Endodermal cell (in vitro differentiated cells): ENCODE data around the gene C11orf54. TPM values are rescaled to one million over a fixed set of nuclear protein-coding genes. Genes with fewer than 3 reads are reported as not detected.

Experiments
- DNase-seq: peaks from one replicate; pipeline ENCODE4 v3.0.0-alpha.2; 2017
- H3K27ac ChIP-seq: 2 replicates; pipeline ENCODE4 v1.5.1; 2013; ENCODE audit warnings: mild to moderate bottlenecking, low read depth, low read length, moderate library complexity
- H3K27me3 ChIP-seq: 2 replicates; pipeline ENCODE4 v1.6.1; 2013; ENCODE audit warnings: mild to moderate bottlenecking, low read length, moderate library complexity; ENCODE audit not compliant: insufficient read depth, control insufficient read depth, poor library complexity, severe bottlenecking
- H3K36me3 ChIP-seq: 2 replicates; pipeline ENCODE4 v1.7.0; 2013; ENCODE audit warnings: mild to moderate bottlenecking, low read length, moderate library complexity; ENCODE audit not compliant: control insufficient read depth, insufficient read depth
- H3K4me1 ChIP-seq: one replicate; pipeline ENCODE4 v1.7.0; 2013; ENCODE audit warnings: low read length; ENCODE audit not compliant: control insufficient read depth, insufficient read depth
- H3K4me3 ChIP-seq: 2 replicates; pipeline ENCODE4 v1.5.1; 2013; ENCODE audit warnings: mild to moderate bottlenecking, low read length, moderate library complexity
- H3K9ac ChIP-seq: 2 replicates; pipeline ENCODE4 v1.6.1; 2013; ENCODE audit warnings: mild to moderate bottlenecking, low read length, moderate library complexity; ENCODE audit not compliant: poor library complexity, severe bottlenecking; ENCODE audit errors: extremely low read depth
- H3K9me3 ChIP-seq: 2 replicates; pipeline ENCODE4 v1.6.1; 2013; ENCODE audit warnings: mild to moderate bottlenecking, low read length, moderate library complexity; ENCODE audit not compliant: control insufficient read depth
- H3K27ac Mint-ChIP-seq: 2 replicates; pipeline ENCODE4 v1.8.0; 2020; ENCODE audit warnings: mixed read lengths
- H3K27me3 Mint-ChIP-seq: 2 replicates; pipeline ENCODE4 v1.8.0; 2021; ENCODE audit warnings: mild to moderate bottlenecking, mixed read lengths; ENCODE audit not compliant: insufficient read depth
- H3K36me3 Mint-ChIP-seq: 2 replicates; pipeline ENCODE4 v1.8.0; 2020; ENCODE audit warnings: low read depth, mixed read lengths
- H3K4me1 Mint-ChIP-seq: 2 replicates; pipeline ENCODE4 v1.8.0; 2020; ENCODE audit warnings: mixed read lengths
- H3K4me3 Mint-ChIP-seq: 2 replicates; pipeline ENCODE4 v1.8.0; 2020; ENCODE audit warnings: mild to moderate bottlenecking, moderate library complexity, mixed read lengths
- H3K9me3 Mint-ChIP-seq: 2 replicates; pipeline ENCODE4 v1.8.0; 2020; ENCODE audit warnings: mild to moderate bottlenecking, mixed read lengths
- WGBS, 2 experiments: methylation state at CpG; one replicate each; pipeline versions ENCODE4 v1.1.5 to v1.1.7; 2013; ENCODE audit warnings: missing lambda C conversion rate in 2 of 2, mixed read lengths in 1 of 2; ENCODE audit not compliant: insufficient coverage in 1 of 2, insufficient read length in 1 of 2; 5-methylcytosine and 5-hydroxymethylcytosine counted together
- long read RNA-seq, 4 experiments: library from polyadenylated mRNA in 2 of 4; library from RNA in 1 of 4; library from capped mRNA in 1 of 4; stranded (forward) in 3 of 4; unstranded in 1 of 4; transcript quantifications; one replicate each; pipeline ENCODE4 v2.0.0, GENCODE V29; 2020 to 2021; ENCODE audit warnings: inconsistent platforms in 1 of 4
- polyA plus RNA-seq, 2 experiments: library from polyadenylated mRNA; stranded (reverse); fragments of 50-300 nt; gene quantifications; one replicate each; pipeline ENCODE4 v1.2.3, GENCODE V29; 2013
- total RNA-seq, 2 donors: library from RNA; stranded (reverse); fragmentation: NEBNext Ultra II Directional in 1 of 2; extraction: Animal tissue kit (Norgen Biotek cat#: 25700) in 1 of 2; gene quantifications; 2 replicates in 1 of 2; 3 replicates in 1 of 2; pipeline ENCODE4 v1.2.1, GENCODE V29; 2021
- TF ChIP-seq, protein P1 (sequence below): fragments of 200-600 bp; sonication (generic); conservative IDR thresholded peaks from 2 replicates; pipeline ENCODE4 v1.5.0; 2021; ENCODE audit warnings: antibody characterized with exemption, mild to moderate bottlenecking

C11orf54 gene
- 10 to 100 TPM; 18.8 to 33.6 TPM for total RNA-seq
- polyA plus RNA-seq (2013, experiment 1 of 2), result 37.0 TPM
- polyA plus RNA-seq (2013, experiment 2 of 2), result 32.8 TPM
- long read RNA-seq, experiment 1, transcript C11orf54-202 (9 exons, 1,733 nt), result major isoform, 6 of 15 reads
- long read RNA-seq, experiment 1, partial matches to known transcripts, result 5 of 15 reads
- long read RNA-seq, experiment 1, other reads (novel, unspliced or antisense), result 3 of 15 reads
- long read RNA-seq, experiment 2, full-length matches to known transcripts, result 28 of 44 reads
- long read RNA-seq, experiment 2, partial matches to known transcripts, result 5 of 44 reads
- long read RNA-seq, experiment 2, other reads (novel, unspliced or antisense), result 11 of 44 reads
- long read RNA-seq, experiment 3, transcript C11orf54-201 (9 exons, 2,522 nt), result minor isoform, 9 of 74 reads
- long read RNA-seq, experiment 3, transcript C11orf54-202 (9 exons, 1,733 nt), result major isoform, 54 of 74 reads
- long read RNA-seq, experiment 3, partial matches to known transcripts, result 1 of 74 reads
- long read RNA-seq, experiment 3, other reads (novel, unspliced or antisense), result 7 of 74 reads
- long read RNA-seq, experiment 4, full-length matches to known transcripts, result 37 of 45 reads
- long read RNA-seq, experiment 4, partial matches to known transcripts, result 4 of 45 reads
- long read RNA-seq, experiment 4, other reads (novel, unspliced or antisense), result 4 of 45 reads

DNA sequence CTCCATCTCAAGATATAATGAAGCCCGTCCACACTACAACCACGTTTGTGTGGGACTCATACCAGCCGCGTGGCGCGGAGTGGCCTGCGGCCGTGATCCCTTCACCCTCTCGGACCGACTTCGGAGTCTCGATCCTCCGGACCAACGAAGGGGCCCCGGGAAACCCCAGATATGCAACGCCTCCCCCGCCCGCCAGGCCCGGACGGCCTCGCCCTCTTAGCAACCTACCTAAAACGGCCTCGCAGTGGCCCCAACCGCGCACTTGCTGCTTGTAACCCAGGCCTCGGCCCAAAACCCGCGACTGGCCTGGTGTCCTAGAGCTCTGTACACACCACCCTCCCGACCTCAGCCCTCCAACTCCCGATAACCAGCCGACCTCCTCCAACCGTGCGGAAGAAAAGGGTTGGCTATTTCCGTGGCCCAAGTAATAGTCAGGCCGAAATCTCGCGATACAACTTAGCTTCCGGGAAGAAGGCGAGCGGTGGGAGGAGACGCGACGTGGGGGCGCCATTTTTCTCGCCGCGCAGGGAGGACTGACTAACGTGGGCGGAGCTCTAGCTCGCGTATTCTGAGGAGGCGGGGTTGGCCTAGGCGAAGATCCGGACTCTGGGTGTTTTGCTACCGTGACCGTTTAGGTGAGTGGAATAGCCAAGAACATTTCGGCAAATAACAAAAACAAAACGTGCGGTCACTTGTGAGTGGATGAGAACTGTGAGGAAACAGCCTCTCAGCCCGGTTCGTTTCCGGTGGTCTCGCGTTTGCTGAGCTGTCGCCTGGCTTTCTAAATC is at the start of gene C11orf54, which contains the start of gene TAF1D:
TSS of gene C11orf54 (plus strand) at position 579 of the 788 bp plus-strand sequence. CDS start 5,722 bp downstream, outside the sequence.
TSS of gene TAF1D (minus strand) at position 402 of the 788 bp plus-strand sequence. CDS start 2,191 bp downstream, outside the sequence.
- peaks cover 42% of the 10 kb centered on the region for H3K36me3 ChIP-seq
- H3K27ac ChIP-seq, result peak within 1 kb of the TSS; percentile 85
- Mint-ChIP-seq H3K36me3 (peaks cover 42% of the 10 kb centered on the region), H3K9me3 (no peaks in the 10 kb centered on the region), H3K4me3 (peak within 1 kb of the TSS; percentile 99), H3K4me1 (peaks cover 43% of the 10 kb centered on the region), H3K27me3 (no peaks in the 10 kb centered on the region), H3K27ac (peak within 1 kb of the TSS; percentile 100)
- H3K4me3 ChIP-seq, result peak within 1 kb of the TSS; percentile 87
- TF ChIP-seq, protein P1, sequence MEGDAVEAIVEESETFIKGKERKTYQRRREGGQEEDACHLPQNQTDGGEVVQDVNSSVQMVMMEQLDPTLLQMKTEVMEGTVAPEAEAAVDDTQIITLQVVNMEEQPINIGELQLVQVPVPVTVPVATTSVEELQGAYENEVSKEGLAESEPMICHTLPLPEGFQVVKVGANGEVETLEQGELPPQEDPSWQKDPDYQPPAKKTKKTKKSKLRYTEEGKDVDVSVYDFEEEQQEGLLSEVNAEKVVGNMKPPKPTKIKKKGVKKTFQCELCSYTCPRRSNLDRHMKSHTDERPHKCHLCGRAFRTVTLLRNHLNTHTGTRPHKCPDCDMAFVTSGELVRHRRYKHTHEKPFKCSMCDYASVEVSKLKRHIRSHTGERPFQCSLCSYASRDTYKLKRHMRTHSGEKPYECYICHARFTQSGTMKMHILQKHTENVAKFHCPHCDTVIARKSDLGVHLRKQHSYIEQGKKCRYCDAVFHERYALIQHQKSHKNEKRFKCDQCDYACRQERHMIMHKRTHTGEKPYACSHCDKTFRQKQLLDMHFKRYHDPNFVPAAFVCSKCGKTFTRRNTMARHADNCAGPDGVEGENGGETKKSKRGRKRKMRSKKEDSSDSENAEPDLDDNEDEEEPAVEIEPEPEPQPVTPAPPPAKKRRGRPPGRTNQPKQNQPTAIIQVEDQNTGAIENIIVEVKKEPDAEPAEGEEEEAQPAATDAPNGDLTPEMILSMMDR, result no peak
- WGBS, 2 experiments, result 0% methylated on average over 26 to 65 of the region's 65 CpGs
- H3K27me3 ChIP-seq, result no peaks in the 10 kb centered on the region
- H3K4me1 ChIP-seq, result peaks cover 11% of the 10 kb centered on the region
- H3K9me3 ChIP-seq, result no peaks in the 10 kb centered on the region
- peak; percentile 99 for DNase-seq
- H3K9ac ChIP-seq, result peak within 1 kb of the TSS; percentile 99

DNA sequence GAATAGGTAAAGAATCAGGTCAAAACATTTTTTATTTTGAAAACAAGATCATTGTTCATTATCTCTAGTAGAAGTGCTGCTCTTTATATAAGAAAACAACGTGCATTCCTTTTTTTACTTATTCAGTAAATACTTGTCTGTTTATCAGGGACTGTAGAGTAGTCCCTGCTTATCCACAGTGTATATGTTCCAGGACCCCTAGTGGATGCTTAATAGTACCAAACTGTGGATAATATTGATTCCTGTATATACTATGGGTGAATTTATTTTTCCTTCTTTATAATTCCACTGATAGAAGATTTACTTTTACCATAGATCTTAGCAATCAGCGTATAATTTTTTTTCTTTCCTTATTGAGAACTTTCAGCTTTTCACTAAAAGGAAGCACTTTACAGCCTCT is 47.4 kb upstream of the C11orf54 start:
- Histone ChIP-seq H3K4me1 (peaks cover 2% of the 10 kb centered on the region), H3K27ac (no peak overlapping the region), H3K9me3 (no peaks in the 10 kb centered on the region), H3K36me3 (peaks cover 79% of the 10 kb centered on the region), H3K27me3 (no peaks in the 10 kb centered on the region), H3K4me3 (no peak overlapping the region), H3K9ac (no peak overlapping the region)
- peaks cover 58% of the 10 kb centered on the region for H3K36me3 Mint-ChIP-seq
- no peak overlapping the region for H3K4me3 Mint-ChIP-seq
- no peak overlapping the region for H3K27ac Mint-ChIP-seq
- TF ChIP-seq, protein P1, result peak; percentile 49
- no peaks in the 10 kb centered on the region for H3K9me3 Mint-ChIP-seq
- WGBS, 2 experiments, result 97% methylated on average over 2 of the region's 2 CpGs; no CpG with 5 or more reads in 1 of the 2 experiments
- no peaks in the 10 kb centered on the region for H3K27me3 Mint-ChIP-seq
- H3K4me1 Mint-ChIP-seq, result no peaks in the 10 kb centered on the region
- DNase-seq, result no peak

DNA sequence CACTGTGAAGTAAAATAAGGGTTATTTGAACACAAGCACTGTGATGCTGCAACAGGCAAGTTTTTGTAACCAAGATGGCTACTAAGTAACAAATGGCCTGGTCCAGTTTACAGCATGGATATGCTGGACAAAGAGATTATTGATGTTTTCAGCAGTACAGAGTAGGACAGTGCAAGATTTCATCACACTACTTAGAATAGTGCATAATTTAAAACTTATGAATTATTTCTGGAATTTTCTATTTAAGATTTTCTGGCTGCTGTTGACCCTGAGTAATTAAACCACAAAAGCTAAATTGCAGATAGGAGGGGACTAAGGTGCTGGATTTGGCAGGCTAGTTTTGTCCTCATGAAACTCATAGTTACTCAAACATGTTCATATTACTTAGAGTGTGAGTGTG is 46.9 kb upstream of the C11orf54 start:
- H3K4me1 ChIP-seq, result peaks cover 2% of the 10 kb centered on the region
- no peak overlapping the region for H3K4me3 ChIP-seq
- H3K27me3 ChIP-seq, result no peaks in the 10 kb centered on the region
- H3K9ac ChIP-seq, result no peak overlapping the region
- H3K4me1 Mint-ChIP-seq, result no peaks in the 10 kb centered on the region
- H3K27ac Mint-ChIP-seq, result no peak overlapping the region
- no peak overlapping the region for H3K27ac ChIP-seq
- H3K4me3 Mint-ChIP-seq, result no peak overlapping the region
- H3K9me3 ChIP-seq, result no peaks in the 10 kb centered on the region
- H3K9me3 Mint-ChIP-seq, result no peaks in the 10 kb centered on the region
- no peak for DNase-seq
- peaks cover 58% of the 10 kb centered on the region for H3K36me3 Mint-ChIP-seq
- TF ChIP-seq, protein P1, result no peak
- H3K27me3 Mint-ChIP-seq, result no peaks in the 10 kb centered on the region
- peaks cover 78% of the 10 kb centered on the region for H3K36me3 ChIP-seq
